Measurements from ENCODE around the gene KIDINS220.

Gene KIDINS220

DNA sequence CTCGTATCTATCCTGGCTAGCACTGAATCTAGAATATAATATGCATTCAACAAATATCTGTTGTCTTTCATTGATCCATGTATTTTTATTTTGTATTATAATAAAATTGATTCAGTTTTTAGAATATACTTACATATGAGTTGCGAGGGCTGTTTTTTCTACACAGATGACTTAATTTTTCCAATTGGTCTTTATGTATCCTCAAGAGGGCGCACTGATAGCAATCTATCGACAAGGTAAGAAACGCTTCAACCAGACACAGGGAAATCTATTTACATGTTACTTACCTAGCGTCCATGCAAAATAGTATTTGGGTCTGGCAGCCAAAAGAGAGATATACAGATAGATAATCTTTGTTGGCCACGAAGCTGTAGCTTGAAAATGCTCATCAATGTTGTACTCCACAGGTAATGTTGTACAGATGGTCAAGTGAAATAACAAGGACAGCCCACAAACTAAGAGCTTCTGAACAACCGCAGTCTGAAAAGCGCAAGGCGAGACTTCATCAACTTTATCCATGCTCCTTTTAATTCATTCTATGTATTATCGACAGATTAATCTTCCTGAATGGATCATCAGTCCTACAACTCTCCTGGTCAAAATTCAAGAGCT, 35.5 kb upstream of the KIDINS220 start:
- DNase-seq (peak; percentile 18), ATAC-seq (ENCODE audit: insufficient read depth, low read depth) (peak; percentile 45; the same call in 1 of the 3 replicates)
- Histone ChIP-seq H3K9ac (ENCODE audit: low read depth, low read length) (no peak overlapping the region), H3K27me3 (ENCODE audit: insufficient read depth, low read length, poor library complexity) (no peaks in the 10 kb centered on the region), H4K20me1 (ENCODE audit: insufficient read depth, low read length) (no peaks in the 10 kb centered on the region), H3K36me3 (ENCODE audit: insufficient read depth, low read length) (peaks cover 44% of the 10 kb centered on the region; the same call in 1 of the 2 replicates), H3K4me3 (ENCODE audit: low read depth in 1 of 2, low read length in 2 of 2) (no peak overlapping the region), H3K4me2 (ENCODE audit: insufficient read depth, low read length) (no peak overlapping the region), H3K27ac (ENCODE audit: low read length) (no peak overlapping the region), H3K79me2 (ENCODE audit: insufficient read depth, low read length) (no peaks in the 10 kb centered on the region), H2AFZ (ENCODE audit: low read depth, low read length) (no peak overlapping the region), H3K4me1 (ENCODE audit: insufficient read depth, low read length) (no peaks in the 10 kb centered on the region), H3K9me3 (ENCODE audit: insufficient read depth, low read length, severe bottlenecking) (no peaks in the 10 kb centered on the region)
- TF ChIP-seq, protein P1, sequence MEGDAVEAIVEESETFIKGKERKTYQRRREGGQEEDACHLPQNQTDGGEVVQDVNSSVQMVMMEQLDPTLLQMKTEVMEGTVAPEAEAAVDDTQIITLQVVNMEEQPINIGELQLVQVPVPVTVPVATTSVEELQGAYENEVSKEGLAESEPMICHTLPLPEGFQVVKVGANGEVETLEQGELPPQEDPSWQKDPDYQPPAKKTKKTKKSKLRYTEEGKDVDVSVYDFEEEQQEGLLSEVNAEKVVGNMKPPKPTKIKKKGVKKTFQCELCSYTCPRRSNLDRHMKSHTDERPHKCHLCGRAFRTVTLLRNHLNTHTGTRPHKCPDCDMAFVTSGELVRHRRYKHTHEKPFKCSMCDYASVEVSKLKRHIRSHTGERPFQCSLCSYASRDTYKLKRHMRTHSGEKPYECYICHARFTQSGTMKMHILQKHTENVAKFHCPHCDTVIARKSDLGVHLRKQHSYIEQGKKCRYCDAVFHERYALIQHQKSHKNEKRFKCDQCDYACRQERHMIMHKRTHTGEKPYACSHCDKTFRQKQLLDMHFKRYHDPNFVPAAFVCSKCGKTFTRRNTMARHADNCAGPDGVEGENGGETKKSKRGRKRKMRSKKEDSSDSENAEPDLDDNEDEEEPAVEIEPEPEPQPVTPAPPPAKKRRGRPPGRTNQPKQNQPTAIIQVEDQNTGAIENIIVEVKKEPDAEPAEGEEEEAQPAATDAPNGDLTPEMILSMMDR (IDR thresholded peaks at IDR 0.05; ENCODE audit: borderline replicate concordance, extremely low read depth, low read length, poor library complexity, severe bottlenecking), result peak; percentile 61
- TF ChIP-seq EZH2 (IDR thresholded peaks at IDR 0.05; ENCODE audit: borderline replicate concordance, low read depth, low read length, severe bottlenecking), result no peak

DNA sequence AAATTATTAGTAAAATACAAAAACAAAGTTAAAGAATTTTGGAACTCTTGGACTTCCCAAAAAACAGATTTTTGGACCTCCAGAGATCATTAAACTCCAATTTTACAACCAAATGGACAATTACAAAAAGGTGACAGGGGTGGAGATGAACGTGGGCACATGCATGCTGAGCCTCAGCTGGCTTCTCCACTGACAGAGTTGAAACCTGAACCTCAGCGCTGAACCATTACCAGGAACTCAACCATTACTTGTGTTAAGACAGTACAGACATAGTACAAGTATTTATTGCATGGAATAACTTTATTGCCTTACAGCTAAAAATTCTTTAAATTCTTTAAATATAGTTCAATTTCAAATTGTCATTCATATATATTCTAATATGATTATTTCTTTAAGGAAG, 33.0 kb upstream of the KIDINS220 start:
- H3K4me1 ChIP-seq (ENCODE audit: insufficient read depth, low read length), result no peaks in the 10 kb centered on the region
- no peak for ATAC-seq (ENCODE audit: insufficient read depth, low read depth)
- H3K79me2 ChIP-seq (ENCODE audit: insufficient read depth, low read length), result no peaks in the 10 kb centered on the region
- H3K27ac ChIP-seq (ENCODE audit: low read length), result no peak overlapping the region
- H3K27me3 ChIP-seq (ENCODE audit: insufficient read depth, low read length, poor library complexity), result no peaks in the 10 kb centered on the region
- no peaks in the 10 kb centered on the region for H4K20me1 ChIP-seq (ENCODE audit: insufficient read depth, low read length)
- no peak overlapping the region for H3K4me2 ChIP-seq (ENCODE audit: insufficient read depth, low read length)
- H2AFZ ChIP-seq (ENCODE audit: low read depth, low read length), result no peak overlapping the region
- H3K4me3 ChIP-seq (ENCODE audit: low read depth in 1 of 2, low read length in 2 of 2), result no peak overlapping the region
- H3K9ac ChIP-seq (ENCODE audit: low read depth, low read length), result no peak overlapping the region
- no peak for TF ChIP-seq EZH2 (IDR thresholded peaks at IDR 0.05; ENCODE audit: borderline replicate concordance, low read depth, low read length, severe bottlenecking)
- TF ChIP-seq, protein P1 (IDR thresholded peaks at IDR 0.05; ENCODE audit: borderline replicate concordance, extremely low read depth, low read length, poor library complexity, severe bottlenecking), result no peak
- H3K9me3 ChIP-seq (ENCODE audit: insufficient read depth, low read length, severe bottlenecking), result no peaks in the 10 kb centered on the region
- H3K36me3 ChIP-seq (ENCODE audit: insufficient read depth, low read length), result peaks cover 27% of the 10 kb centered on the region; the same call in 1 of the 2 replicates
- no peak for DNase-seq

DNA sequence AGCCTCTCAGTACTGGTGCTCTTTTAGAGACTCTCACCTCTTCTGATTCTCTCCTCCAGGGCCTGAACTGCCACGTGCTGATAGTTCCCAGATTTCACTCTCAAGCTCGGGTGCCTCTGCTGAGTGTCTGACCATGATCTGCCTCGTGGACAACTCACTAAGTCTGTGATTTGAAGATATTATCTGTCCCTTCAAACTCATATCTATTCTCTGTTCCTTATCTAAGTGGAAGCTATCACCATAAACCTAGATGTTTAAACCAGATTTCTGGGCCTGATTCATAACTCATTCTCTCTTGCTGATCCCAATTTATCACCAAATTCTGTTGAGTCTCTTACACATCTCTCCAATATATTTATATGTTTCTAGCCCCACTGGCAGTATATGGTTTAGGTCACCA, 29.9 kb upstream of the KIDINS220 start:
- Histone ChIP-seq H3K27me3 (ENCODE audit: insufficient read depth, low read length, poor library complexity) (no peaks in the 10 kb centered on the region), H2AFZ (ENCODE audit: low read depth, low read length) (no peak overlapping the region), H3K4me2 (ENCODE audit: insufficient read depth, low read length) (no peak overlapping the region), H3K79me2 (ENCODE audit: insufficient read depth, low read length) (no peaks in the 10 kb centered on the region), H4K20me1 (ENCODE audit: insufficient read depth, low read length) (no peaks in the 10 kb centered on the region), H3K9me3 (ENCODE audit: insufficient read depth, low read length, severe bottlenecking) (no peaks in the 10 kb centered on the region), H3K27ac (ENCODE audit: low read length) (no peak overlapping the region), H3K4me1 (ENCODE audit: insufficient read depth, low read length) (no peaks in the 10 kb centered on the region), H3K4me3 (ENCODE audit: low read depth in 1 of 2, low read length in 2 of 2) (no peak overlapping the region), H3K36me3 (ENCODE audit: insufficient read depth, low read length) (peaks cover 12% of the 10 kb centered on the region; the same call in 1 of the 2 replicates), H3K9ac (ENCODE audit: low read depth, low read length) (no peak overlapping the region)
- no peak for DNase-seq
- TF ChIP-seq, protein P1 (IDR thresholded peaks at IDR 0.05; ENCODE audit: borderline replicate concordance, extremely low read depth, low read length, poor library complexity, severe bottlenecking), result no peak
- no peak for TF ChIP-seq EZH2 (IDR thresholded peaks at IDR 0.05; ENCODE audit: borderline replicate concordance, low read depth, low read length, severe bottlenecking)
- no peak for ATAC-seq (ENCODE audit: insufficient read depth, low read depth)
